ENCODE measurements around the gene CEACAM1. TPM values are rescaled to one million over a fixed set of nuclear protein-coding genes. Genes with fewer than 3 reads are reported as not detected.

The CEACAM1 gene
- polyA plus RNA-seq, 1 donor (not counting 4 experiments of a cell fraction or from before 2014, with no cell fraction given): 2.2 TPM

- no peak overlapping the region for H3K9ac ChIP-seq (ENCODE audit: control insufficient read depth, extremely low read depth, insufficient read depth, low read length)
- no peaks in the 10 kb centered on the region for H3K9me3 ChIP-seq (ENCODE audit: control insufficient read depth, low read depth, low read length)
- peaks cover 5% of the 10 kb centered on the region for H3K4me1 ChIP-seq (ENCODE audit: control insufficient read depth, extremely low read depth, insufficient read depth, low read length)
- no peak for TF ChIP-seq EZH2 (IDR thresholded peaks at IDR 0.05; ENCODE audit: low read length)
- no peak for TF ChIP-seq CTCF (optimal IDR thresholded peaks at IDR 0.05 in 1 of 3, IDR thresholded peaks at IDR 0.05 in 1 of 3, conservative IDR thresholded peaks at IDR 0.05 in 1 of 3; ENCODE audit: extremely low read depth in 1 of 3, insufficient read depth in 2 of 3, low read length in 3 of 3)
- no peaks in the 10 kb centered on the region for H3K36me3 ChIP-seq (ENCODE audit: control insufficient read depth in 2 of 2, extremely low read depth in 1 of 2, insufficient read depth in 2 of 2, low read length in 2 of 2)
- no peak overlapping the region for H3K4me2 ChIP-seq (ENCODE audit: control insufficient read depth, extremely low read depth, insufficient read depth, low read depth, low read length)
- no peaks in the 10 kb centered on the region for H4K20me1 ChIP-seq (ENCODE audit: control insufficient read depth, extremely low read depth, insufficient read depth, low read length)
- H3K27ac ChIP-seq (ENCODE audit: control insufficient read depth, insufficient read depth, low read length): no peak overlapping the region
- H3K4me3 ChIP-seq (ENCODE audit: control insufficient read depth in 2 of 3, extremely low read depth in 1 of 3, insufficient read depth in 2 of 3, low read depth in 1 of 3, low read length in 3 of 3): no peak overlapping the region
- dilution Hi-C loops (cut with MboI; ENCODE audit: extremely low pct_ligation_motif_present, low sequenced_read_pairs): no loop called here
- no peak overlapping the region for H2AFZ ChIP-seq (ENCODE audit: control insufficient read depth, low read length)
- DNase-seq (ENCODE audit: low read depth, low spot score): no peak
- peaks cover 6% of the 10 kb centered on the region for H3K27me3 ChIP-seq (ENCODE audit: control insufficient read depth, extremely low read depth, insufficient read depth, low read length)
- no peaks in the 10 kb centered on the region for H3K79me2 ChIP-seq (ENCODE audit: control insufficient read depth, insufficient read depth, low read length)
- H3K9me1 ChIP-seq (ENCODE audit: control insufficient read depth, extremely low read depth, insufficient read depth, low read length): no peaks in the 10 kb centered on the region
- no peak for FAIRE-seq
These were observed 58.7 kb downstream of the CEACAM1 start for GRCh38 chr19:42469311-42470235.

GRCh38 chr19:42468273-42468796 lies 59.9 kb downstream of the CEACAM1 start:
- no peak for TF ChIP-seq CTCF (optimal IDR thresholded peaks at IDR 0.05 in 1 of 3, IDR thresholded peaks at IDR 0.05 in 1 of 3, conservative IDR thresholded peaks at IDR 0.05 in 1 of 3; ENCODE audit: extremely low read depth in 1 of 3, insufficient read depth in 2 of 3, low read length in 3 of 3)
- Histone ChIP-seq H3K36me3 (ENCODE audit: control insufficient read depth in 2 of 2, extremely low read depth in 1 of 2, insufficient read depth in 2 of 2, low read length in 2 of 2) (no peaks in the 10 kb centered on the region), H3K9ac (ENCODE audit: control insufficient read depth, extremely low read depth, insufficient read depth, low read length) (no peak overlapping the region), H3K9me3 (ENCODE audit: control insufficient read depth, low read depth, low read length) (no peaks in the 10 kb centered on the region), H3K4me1 (ENCODE audit: control insufficient read depth, extremely low read depth, insufficient read depth, low read length) (peaks cover 5% of the 10 kb centered on the region), H3K4me3 (ENCODE audit: control insufficient read depth in 2 of 3, extremely low read depth in 1 of 3, insufficient read depth in 2 of 3, low read depth in 1 of 3, low read length in 3 of 3) (no peak overlapping the region), H3K9me1 (ENCODE audit: control insufficient read depth, extremely low read depth, insufficient read depth, low read length) (no peaks in the 10 kb centered on the region), H3K27ac (ENCODE audit: control insufficient read depth, insufficient read depth, low read length) (no peak overlapping the region), H3K4me2 (ENCODE audit: control insufficient read depth, extremely low read depth, insufficient read depth, low read depth, low read length) (no peak overlapping the region), H3K27me3 (ENCODE audit: control insufficient read depth, extremely low read depth, insufficient read depth, low read length) (peaks cover 6% of the 10 kb centered on the region), H4K20me1 (ENCODE audit: control insufficient read depth, extremely low read depth, insufficient read depth, low read length) (no peaks in the 10 kb centered on the region), H2AFZ (ENCODE audit: control insufficient read depth, low read length) (no peak overlapping the region), H3K79me2 (ENCODE audit: control insufficient read depth, insufficient read depth, low read length) (no peaks in the 10 kb centered on the region)
- dilution Hi-C loops (cut with MboI; ENCODE audit: extremely low pct_ligation_motif_present, low sequenced_read_pairs): no loop called here
- FAIRE-seq: peak; percentile 90
- DNase-seq (ENCODE audit: low read depth, low spot score): peak; percentile 32
